Chondrocyte (in vitro differentiated cells): Measurements from ENCODE around the gene LRIT2. TPM values are rescaled to one million over a fixed set of nuclear protein-coding genes. Genes with fewer than 3 reads are reported as not detected.

Source experiments
- DNase-seq: peaks from one replicate; pipeline ENCODE4 v3.0.0; 2021; ENCODE audit warnings: mixed read lengths, low spot score
- H3K27ac Mint-ChIP-seq: one replicate; pipeline ENCODE4 v1.8.0; 2021; ENCODE audit warnings: mild to moderate bottlenecking, moderate library complexity, mixed read lengths; ENCODE audit not compliant: unreplicated experiment
- H3K27me3 Mint-ChIP-seq: 2 replicates; pipeline ENCODE4 v1.8.0; 2021; ENCODE audit warnings: low read depth, mixed read lengths
- H3K36me3 Mint-ChIP-seq: 2 replicates; pipeline ENCODE4 v1.8.0; 2021; ENCODE audit warnings: low read depth, mixed read lengths
- H3K4me1 Mint-ChIP-seq: 2 replicates; pipeline ENCODE4 v1.8.0; 2021; ENCODE audit warnings: low read depth, mild to moderate bottlenecking, mixed read lengths
- H3K4me3 Mint-ChIP-seq: one replicate; pipeline ENCODE4 v1.8.0; 2021; ENCODE audit warnings: mild to moderate bottlenecking, moderate library complexity, mixed read lengths; ENCODE audit not compliant: unreplicated experiment
- H3K9me3 Mint-ChIP-seq: 2 replicates; pipeline ENCODE4 v1.8.0; 2021; ENCODE audit warnings: low read depth, mixed read lengths
- CTCF ChIP-seq: fragments of 200-600 bp; sonication (generic); IDR thresholded peaks from 2 replicates; pipeline ENCODE4 v1.5.0; 2021; ENCODE audit warnings: antibody characterized with exemption, mild to moderate bottlenecking, moderate library complexity
- total RNA-seq: library from RNA; stranded (reverse); gene quantifications from 3 replicates; pipeline ENCODE4 v1.2.1, GENCODE V29; 2021

The LRIT2 gene
- total RNA-seq, 1 donor from 2014 or later: not detected

- H3K4me3 Mint-ChIP-seq: no peak overlapping the region
- H3K4me1 Mint-ChIP-seq: no peaks in the 10 kb centered on the region
- no peaks in the 10 kb centered on the region for H3K9me3 Mint-ChIP-seq
- no peak overlapping the region for H3K27ac Mint-ChIP-seq
- DNase-seq: no peak
- no peak for TF ChIP-seq CTCF
- peaks cover 2% of the 10 kb centered on the region for H3K36me3 Mint-ChIP-seq
- H3K27me3 Mint-ChIP-seq: peaks cover 22% of the 10 kb centered on the region
These were observed 23.7 kb downstream of the LRIT2 start for GRCh38 chr10:84201682-84202081.

GRCh38 chr10:84201244-84201606, 24.1 kb downstream of the LRIT2 start:
- no peaks in the 10 kb centered on the region for H3K4me1 Mint-ChIP-seq
- no peak for TF ChIP-seq CTCF
- peaks cover 2% of the 10 kb centered on the region for H3K36me3 Mint-ChIP-seq
- H3K27me3 Mint-ChIP-seq: peaks cover 25% of the 10 kb centered on the region
- DNase-seq: no peak
- H3K27ac Mint-ChIP-seq: no peak overlapping the region
- no peak overlapping the region for H3K4me3 Mint-ChIP-seq
- no peaks in the 10 kb centered on the region for H3K9me3 Mint-ChIP-seq

DNA sequence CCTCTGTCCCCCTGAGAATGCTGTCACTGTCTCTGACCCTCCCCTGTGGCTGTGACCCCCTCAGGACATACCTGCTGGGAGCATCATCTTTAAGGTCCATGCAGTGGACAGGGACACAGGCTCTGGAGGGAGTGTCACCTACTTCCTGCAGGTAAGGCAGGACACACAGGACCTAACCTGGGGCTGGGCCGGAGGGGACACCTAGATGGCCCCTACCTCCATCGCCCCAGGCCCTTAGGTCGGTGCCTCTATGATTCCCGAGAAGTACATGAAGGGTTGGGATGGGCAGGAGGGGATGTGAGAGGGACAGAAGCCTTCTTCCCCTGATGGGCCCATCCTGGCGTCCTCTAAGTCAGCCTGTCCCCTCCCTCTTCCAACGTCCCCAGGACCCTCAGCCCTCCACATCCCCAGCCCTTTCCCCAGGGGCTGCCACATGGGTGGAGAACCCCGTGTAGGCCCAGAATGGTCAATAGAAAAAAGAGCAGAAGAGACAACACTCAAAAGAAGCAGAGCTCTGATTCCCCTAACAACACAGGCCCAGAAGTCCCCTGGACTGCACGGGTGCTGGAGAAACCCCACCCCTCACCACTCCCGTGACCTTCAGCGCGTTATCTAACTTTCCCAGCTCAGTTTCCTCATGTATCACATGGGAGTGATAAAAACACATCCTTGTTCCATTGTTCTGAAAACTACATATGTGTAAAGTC, 24.7 kb downstream of the LRIT2 start:
- no peak for TF ChIP-seq CTCF
- peaks cover 2% of the 10 kb centered on the region for H3K36me3 Mint-ChIP-seq

DNA sequence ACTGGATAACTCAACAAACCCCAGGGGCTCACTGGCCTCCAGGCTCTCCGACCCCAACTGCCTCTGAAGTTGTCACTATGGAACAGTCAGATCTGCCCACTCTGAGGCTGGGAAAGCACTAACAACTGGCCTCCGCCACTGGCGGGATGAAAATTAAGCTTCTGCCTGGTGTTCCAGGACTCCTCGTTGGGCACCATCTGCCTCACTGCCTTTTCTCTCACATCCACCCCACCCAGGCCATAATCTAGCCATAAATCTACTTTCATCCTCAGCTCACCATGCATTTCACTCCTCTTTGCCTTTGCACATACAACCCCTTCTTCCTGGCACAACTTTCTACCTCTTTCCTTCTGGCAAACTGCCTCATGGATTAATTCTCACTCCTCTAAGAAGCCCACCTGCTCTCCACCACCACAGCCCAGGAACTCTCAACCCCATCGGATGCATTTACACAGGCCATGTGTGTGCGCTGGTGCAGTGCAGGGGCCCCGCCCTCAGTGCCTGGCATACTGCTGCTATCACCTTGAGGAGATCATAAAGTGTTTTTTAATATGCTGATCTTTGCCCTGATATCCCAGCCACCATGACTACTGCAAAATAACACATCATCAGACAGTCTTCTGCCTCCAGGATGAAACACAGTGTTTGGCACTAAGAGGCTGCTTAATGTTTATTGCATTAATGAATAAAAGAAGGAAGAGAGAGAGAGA, 27.0 kb downstream of the LRIT2 start:
- H3K27ac Mint-ChIP-seq: no peak overlapping the region
- H3K27me3 Mint-ChIP-seq: peaks cover 33% of the 10 kb centered on the region
- H3K36me3 Mint-ChIP-seq: peaks cover 2% of the 10 kb centered on the region

More for the DNA sequence above, 24.7 kb downstream of the LRIT2 start:
- no peak overlapping the region for H3K27ac Mint-ChIP-seq
- no peaks in the 10 kb centered on the region for H3K9me3 Mint-ChIP-seq
- no peaks in the 10 kb centered on the region for H3K4me1 Mint-ChIP-seq
- H3K4me3 Mint-ChIP-seq: no peak overlapping the region
- no peak for DNase-seq
- H3K27me3 Mint-ChIP-seq: peaks cover 29% of the 10 kb centered on the region

GRCh38 chr10:84197643-84198042, 27.7 kb downstream of the LRIT2 start:
- H3K27me3 Mint-ChIP-seq: peaks cover 35% of the 10 kb centered on the region
- no peaks in the 10 kb centered on the region for H3K4me1 Mint-ChIP-seq
- no peaks in the 10 kb centered on the region for H3K9me3 Mint-ChIP-seq
- H3K36me3 Mint-ChIP-seq: peaks cover 2% of the 10 kb centered on the region
- no peak overlapping the region for H3K4me3 Mint-ChIP-seq
- no peak for DNase-seq
- TF ChIP-seq CTCF: no peak
- H3K27ac Mint-ChIP-seq: no peak overlapping the region

More for the DNA sequence above, 27.0 kb downstream of the LRIT2 start:
- no peaks in the 10 kb centered on the region for H3K9me3 Mint-ChIP-seq
- H3K4me1 Mint-ChIP-seq: no peaks in the 10 kb centered on the region
- TF ChIP-seq CTCF: no peak
- H3K4me3 Mint-ChIP-seq: no peak overlapping the region
- no peak for DNase-seq
